GM12875 (cell line): Measurements from ENCODE around the gene GPR139.

Source experiments
- H3K4me3 ChIP-seq: one replicate; pipeline ENCODE4 v1.5.1; 2011; ENCODE audit warnings: low read depth, low read length, control low read depth
- CTCF ChIP-seq: IDR thresholded peaks from 2 replicates; pipeline ENCODE4 v1.5.1; 2011; ENCODE audit warnings: low read depth, mild to moderate bottlenecking, control low read depth, inconsistent platforms, low read length, moderate library complexity, borderline replicate concordance; ENCODE audit not compliant: insufficient read depth

Gene GPR139

DNA sequence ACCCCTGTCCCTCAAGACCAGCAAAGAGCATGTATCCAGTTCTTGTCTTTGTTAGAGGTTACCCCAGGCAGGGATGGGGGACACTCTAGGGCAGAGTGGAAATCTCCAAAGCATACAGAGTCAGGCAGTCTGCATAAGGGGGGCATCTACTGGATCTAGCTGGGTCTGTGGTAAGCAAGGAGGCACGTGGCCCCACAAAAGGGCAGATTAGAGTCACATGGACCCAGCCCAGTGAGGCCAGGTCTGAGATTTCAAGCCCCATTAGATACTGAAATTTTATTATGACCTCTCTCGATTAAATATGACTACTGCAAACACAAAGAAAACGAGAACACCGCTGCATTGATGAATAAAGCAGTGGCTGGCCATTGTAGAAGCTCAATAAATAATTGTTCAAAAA lies 1.6 kb upstream of the GPR139 start:
- no peak overlapping the region for H3K4me3 ChIP-seq
- TF ChIP-seq CTCF, result no peak

- H3K4me3 ChIP-seq, result no peak overlapping the region
- no peak for TF ChIP-seq CTCF
These were observed 655 bp upstream of the GPR139 start for GRCh38 chr16:20074099-20074991.

DNA sequence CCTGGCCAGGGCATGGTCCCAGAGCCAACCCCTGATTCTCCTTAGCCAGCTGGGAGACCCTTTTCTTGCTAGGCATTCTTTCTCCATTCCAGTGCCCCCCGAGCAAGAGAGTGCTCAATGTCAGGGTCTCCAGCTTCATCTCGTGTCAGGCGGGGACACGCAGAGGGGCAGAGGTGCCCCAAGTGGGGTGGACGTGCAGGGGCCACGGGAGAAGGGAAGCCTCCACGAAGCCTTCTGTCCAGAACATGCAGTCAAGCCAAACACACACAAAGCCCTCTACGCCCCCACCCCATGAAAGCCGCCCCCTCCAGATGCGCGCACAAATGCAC lies 852 bp downstream of the GPR139 start:
- no peak overlapping the region for H3K4me3 ChIP-seq
- TF ChIP-seq CTCF, result no peak

GRCh38 chr16:20072146-20072873 lies 1.4 kb downstream of the GPR139 start:
- TF ChIP-seq CTCF, result no peak
- H3K4me3 ChIP-seq, result no peak overlapping the region

GRCh38 chr16:20064931-20065330 lies 8.8 kb downstream of the GPR139 start:
- no peak overlapping the region for H3K4me3 ChIP-seq
- TF ChIP-seq CTCF, result no peak

DNA sequence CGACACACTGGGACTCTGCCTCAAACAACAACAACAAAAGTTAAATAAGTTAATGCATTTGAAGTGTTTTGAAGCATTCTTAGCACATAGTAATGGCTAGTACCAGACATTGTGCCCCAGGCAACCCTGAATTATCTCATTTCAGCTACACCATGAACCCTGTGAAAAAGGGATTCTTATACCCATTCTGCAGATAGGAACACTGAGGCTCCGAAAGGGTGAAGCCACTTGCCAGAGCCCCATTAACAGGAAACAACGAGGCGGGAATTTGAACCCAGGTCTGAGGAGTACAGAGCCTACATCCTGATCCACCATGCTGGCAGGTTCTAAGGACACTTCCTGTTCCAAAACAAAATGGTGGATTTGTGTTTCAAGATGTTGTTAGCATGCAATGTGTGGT lies 9.2 kb downstream of the GPR139 start:
- H3K4me3 ChIP-seq, result no peak overlapping the region
- TF ChIP-seq CTCF, result no peak

DNA sequence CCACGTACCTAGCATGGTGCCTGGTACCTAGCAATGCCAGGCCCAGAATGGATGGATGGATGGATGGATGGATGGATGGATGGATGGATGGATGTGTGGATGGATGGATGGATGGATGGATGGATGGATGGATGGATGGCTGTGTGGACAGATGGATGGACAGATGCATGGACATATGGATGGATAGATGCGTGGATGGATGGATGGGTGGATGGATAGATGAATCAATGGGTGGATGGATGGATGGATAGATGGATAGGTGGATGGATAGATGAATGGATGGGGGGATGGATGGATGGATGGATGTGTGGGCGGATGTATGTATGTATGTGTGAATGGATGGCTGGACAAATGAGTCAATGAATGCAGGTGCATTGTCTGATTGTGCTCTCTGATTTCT lies 12.6 kb downstream of the GPR139 start:
- no peak overlapping the region for H3K4me3 ChIP-seq
- TF ChIP-seq CTCF, result no peak
